HUES64 (cell line): ENCODE results near the gene TRAP1.

Source experiments
- H3K27ac ChIP-seq: 2 replicates; pipeline ENCODE4 v1.7.0; 2013; ENCODE audit warnings: low read depth, low read length, inconsistent platforms
- H3K27me3 ChIP-seq: 2 replicates; pipeline ENCODE4 v1.6.1; 2013; ENCODE audit warnings: mild to moderate bottlenecking, low read length; ENCODE audit not compliant: insufficient read depth
- H3K36me3 ChIP-seq: 2 replicates; pipeline ENCODE4 v1.6.1; 2013; ENCODE audit warnings: mild to moderate bottlenecking, low read length; ENCODE audit not compliant: insufficient read depth
- H3K4me1 ChIP-seq: 2 replicates; pipeline ENCODE4 v1.6.1; 2013; ENCODE audit warnings: mild to moderate bottlenecking, low read length, moderate library complexity; ENCODE audit not compliant: insufficient read depth
- H3K4me3 ChIP-seq: 2 replicates; pipeline ENCODE4 v1.5.1; 2013; ENCODE audit warnings: mild to moderate bottlenecking, low read length, moderate library complexity
- H3K9ac ChIP-seq: 2 replicates; pipeline ENCODE4 v1.6.1; 2013; ENCODE audit warnings: mild to moderate bottlenecking, low read depth, low read length
- H3K9me3 ChIP-seq: 2 replicates; pipeline ENCODE4 v1.6.1; 2013; ENCODE audit warnings: low read depth, low read length; ENCODE audit not compliant: insufficient read depth
- WGBS: fragments of 150-250, 120-280 bp; methylation state at CpG from one replicate; pipeline ENCODE4 v1.1.7; 2013; ENCODE audit warnings: missing lambda C conversion rate; 5-methylcytosine and 5-hydroxymethylcytosine counted together

Gene TRAP1

DNA sequence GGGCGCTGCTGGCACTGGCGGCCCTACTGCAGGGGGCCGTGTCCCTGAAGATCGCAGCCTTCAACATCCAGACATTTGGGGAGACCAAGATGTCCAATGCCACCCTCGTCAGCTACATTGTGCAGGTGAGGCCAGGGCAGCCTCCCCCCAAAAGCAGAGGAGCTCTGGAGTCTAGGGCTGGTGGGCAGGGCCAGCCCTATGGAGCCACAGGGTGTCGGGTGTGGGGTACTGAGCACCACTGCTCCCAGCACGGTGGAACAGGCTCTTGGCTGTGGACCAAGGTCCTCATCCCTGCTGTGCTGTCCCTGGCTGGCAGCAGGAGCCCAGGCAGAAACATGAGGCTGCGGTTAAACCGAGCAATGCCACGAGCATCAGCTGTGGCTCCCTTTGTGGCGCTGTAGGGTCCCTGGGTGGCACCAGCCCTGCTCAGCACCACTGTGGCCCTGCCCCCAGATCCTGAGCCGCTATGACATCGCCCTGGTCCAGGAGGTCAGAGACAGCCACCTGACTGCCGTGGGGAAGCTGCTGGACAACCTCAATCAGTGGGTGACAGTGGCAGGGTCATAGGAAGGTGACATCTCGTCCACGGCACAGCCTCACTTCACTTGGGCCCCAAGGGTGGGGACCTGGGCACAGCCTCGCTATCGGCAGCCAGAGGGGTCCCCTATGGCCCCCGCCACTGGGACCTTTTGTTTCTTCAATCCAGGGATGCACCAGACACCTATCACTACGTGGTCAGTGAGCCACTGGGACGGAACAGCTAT lies 61.7 kb downstream of the TRAP1 start:
- WGBS = 95% methylated on average over 21 of the region's 21 CpGs
- Histone ChIP-seq H3K9me3 (no peaks in the 10 kb centered on the region), H3K4me1 (peaks cover 3% of the 10 kb centered on the region; the same call in 1 of the 2 replicates), H3K36me3 (peaks cover 71% of the 10 kb centered on the region), H3K4me3 (no peak overlapping the region), H3K27me3 (no peaks in the 10 kb centered on the region), H3K9ac (no peak overlapping the region), H3K27ac (no peak overlapping the region)

- Histone ChIP-seq H3K4me3 (no peak overlapping the region), H3K36me3 (peaks cover 65% of the 10 kb centered on the region), H3K27me3 (no peaks in the 10 kb centered on the region), H3K27ac (peak overlapping the region; percentile 20; the same call in 1 of the 2 replicates), H3K9me3 (no peaks in the 10 kb centered on the region), H3K4me1 (peaks cover 3% of the 10 kb centered on the region; the same call in 1 of the 2 replicates), H3K9ac (no peak overlapping the region)
- 92% methylated on average over 12 of the region's 12 CpGs for WGBS
Observed at GRCh38 chr16:3655030-3655395, 62.3 kb downstream of the TRAP1 start.

- peaks cover 60% of the 10 kb centered on the region for H3K36me3 ChIP-seq
- H3K4me3 ChIP-seq = no peak within 1 kb of the TSS
- no peaks in the 10 kb centered on the region for H3K9me3 ChIP-seq
- H3K27ac ChIP-seq = peak within 1 kb of the TSS; percentile 20; the same call in 1 of the 2 replicates
- no peak within 1 kb of the TSS for H3K9ac ChIP-seq
- peaks cover 3% of the 10 kb centered on the region; the same call in 1 of the 2 replicates for H3K4me1 ChIP-seq
- 72% methylated on average over 14 of the region's 14 CpGs for WGBS
- no peaks in the 10 kb centered on the region for H3K27me3 ChIP-seq
Observed at GRCh38 chr16:3654249-3654991, 62.9 kb downstream of the TRAP1 start, which contains the start of gene DNASE1. Gene DNASE1, plus strand, starts transcription at chr16:3654691. Its CDS starts 683 bp downstream, at chr16:3655374.

DNA sequence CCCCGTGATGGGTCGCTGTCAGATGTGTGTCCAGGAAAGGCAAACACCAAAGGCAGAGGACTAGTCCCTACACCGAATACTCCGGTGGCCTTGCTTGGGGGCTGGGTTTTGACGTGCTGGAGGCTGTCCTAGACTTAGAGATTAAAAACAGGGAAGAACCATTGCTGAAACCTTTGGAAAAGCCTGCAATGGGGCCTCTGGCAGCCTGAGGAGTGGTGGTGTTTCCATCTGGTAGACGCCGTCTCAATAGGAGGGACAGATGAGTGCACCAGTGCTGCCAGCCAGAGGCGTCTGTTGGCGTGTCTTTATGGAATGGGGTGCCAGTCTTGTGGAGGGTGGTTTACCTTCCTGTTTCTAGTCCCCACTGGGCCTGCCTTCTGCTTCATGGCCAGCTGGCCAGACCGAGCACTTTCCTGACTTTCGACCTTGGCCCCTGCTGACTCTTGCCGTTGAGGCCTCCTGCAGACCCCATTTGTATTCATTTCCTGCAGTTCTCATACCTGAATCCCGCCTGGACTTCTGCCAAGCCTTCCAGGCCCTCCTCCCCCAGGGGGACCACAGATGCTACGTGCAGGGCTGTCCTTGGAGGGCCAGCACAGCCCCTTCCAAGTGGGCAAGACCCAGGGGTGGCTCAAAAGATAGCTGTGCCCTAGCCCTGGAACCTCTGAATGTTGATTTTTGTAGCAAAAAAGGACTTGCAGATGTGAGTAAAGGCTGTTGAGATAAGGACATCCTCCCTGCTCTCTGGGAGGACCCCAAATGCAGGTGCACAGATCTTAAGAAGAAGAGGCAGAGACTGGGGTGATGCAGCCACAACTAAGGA lies 64.7 kb downstream of the TRAP1 start:
- no peaks in the 10 kb centered on the region for H3K9me3 ChIP-seq
- peaks cover 41% of the 10 kb centered on the region for H3K36me3 ChIP-seq
- no peaks in the 10 kb centered on the region for H3K27me3 ChIP-seq
- H3K9ac ChIP-seq = no peak overlapping the region
- 0 out of 2 replicates have a peak overlapping the region, but pooled peaks have one; percentile 0 for H3K27ac ChIP-seq
- H3K4me1 ChIP-seq = peaks cover 3% of the 10 kb centered on the region; the same call in 1 of the 2 replicates
- H3K4me3 ChIP-seq = no peak overlapping the region
- WGBS = 76% methylated on average over 14 of the region's 14 CpGs

DNA sequence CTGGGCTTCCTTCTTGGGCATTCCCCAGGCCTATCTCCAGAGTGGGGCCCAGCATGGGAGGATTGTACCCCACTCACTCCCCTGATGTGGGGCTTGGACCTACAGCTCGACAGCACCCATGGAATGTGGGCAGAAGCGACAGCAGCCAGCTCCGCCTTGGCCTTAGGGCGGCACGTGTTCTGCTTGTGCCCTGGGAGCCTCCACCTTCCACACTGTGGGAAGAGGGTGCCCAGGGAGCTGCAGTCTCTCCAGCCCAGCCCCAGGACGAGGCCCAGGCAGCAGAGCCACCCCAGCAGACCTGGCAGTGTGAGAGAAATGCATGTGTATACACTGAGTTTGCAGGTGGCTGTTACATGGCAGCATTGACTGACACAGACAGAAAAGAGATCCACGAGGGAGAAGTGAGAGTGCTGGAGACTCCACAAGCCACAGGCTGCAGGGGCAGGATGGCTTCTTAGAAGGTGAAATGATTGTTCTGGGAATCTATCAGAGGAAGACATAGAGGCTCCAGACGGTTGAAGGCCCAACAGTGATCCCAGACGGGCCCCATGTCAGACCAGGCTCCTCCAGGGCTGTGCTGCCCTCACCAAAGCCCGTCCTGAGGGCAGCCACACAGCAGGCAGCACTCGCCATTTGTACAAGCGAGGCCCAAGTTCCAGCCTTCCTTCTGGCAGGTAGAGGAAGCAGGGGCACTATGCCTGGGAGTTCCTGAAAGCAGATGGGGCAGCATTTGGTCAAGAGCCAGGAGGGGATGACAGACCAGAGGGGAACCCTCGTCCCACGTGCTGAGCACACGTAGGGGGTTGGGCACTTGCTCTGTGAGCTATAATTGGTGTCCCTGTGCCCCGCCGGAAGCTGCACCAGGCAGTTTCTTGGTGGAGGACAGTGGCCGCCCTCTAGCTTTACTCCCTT lies 65.6 kb downstream of the TRAP1 start:
- Histone ChIP-seq H3K27me3 (no peaks in the 10 kb centered on the region), H3K4me3 (no peak overlapping the region), H3K9me3 (no peaks in the 10 kb centered on the region), H3K27ac (no peak overlapping the region), H3K36me3 (peaks cover 33% of the 10 kb centered on the region), H3K4me1 (peaks cover 5% of the 10 kb centered on the region; the same call in 1 of the 2 replicates), H3K9ac (no peak overlapping the region)
- 86% methylated on average over 18 of the region's 18 CpGs for WGBS

DNA sequence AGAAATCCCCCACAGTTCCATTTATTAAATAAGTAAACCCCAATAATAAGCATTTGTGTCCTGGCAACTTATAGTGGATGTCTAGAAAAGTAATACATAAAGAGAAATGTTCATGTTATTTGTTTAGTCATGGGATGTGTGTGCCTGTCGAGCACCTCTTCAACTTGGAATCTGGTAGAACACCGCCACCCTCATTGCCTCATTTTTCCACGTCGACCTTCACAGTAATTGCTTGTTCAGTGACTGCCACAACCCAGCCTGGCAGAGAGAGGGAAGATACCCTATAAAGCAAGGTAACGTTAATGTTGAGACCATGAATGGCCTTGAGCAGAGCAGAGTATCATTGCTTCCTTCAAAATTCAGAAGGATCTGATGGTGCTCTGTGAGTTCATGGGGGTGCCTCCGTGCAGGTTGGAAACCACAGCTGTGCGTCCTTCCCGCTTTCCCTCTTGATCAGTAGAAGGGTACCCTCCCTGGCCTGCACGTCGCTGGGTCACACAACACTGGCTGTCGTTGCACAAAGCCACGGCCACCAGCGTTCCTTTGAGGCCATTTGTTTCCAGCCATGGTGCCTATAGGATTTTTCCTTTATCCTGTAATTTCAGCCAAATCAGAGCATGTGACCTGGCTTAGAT lies 66.6 kb downstream of the TRAP1 start:
- no peaks in the 10 kb centered on the region for H3K9me3 ChIP-seq

DNA sequence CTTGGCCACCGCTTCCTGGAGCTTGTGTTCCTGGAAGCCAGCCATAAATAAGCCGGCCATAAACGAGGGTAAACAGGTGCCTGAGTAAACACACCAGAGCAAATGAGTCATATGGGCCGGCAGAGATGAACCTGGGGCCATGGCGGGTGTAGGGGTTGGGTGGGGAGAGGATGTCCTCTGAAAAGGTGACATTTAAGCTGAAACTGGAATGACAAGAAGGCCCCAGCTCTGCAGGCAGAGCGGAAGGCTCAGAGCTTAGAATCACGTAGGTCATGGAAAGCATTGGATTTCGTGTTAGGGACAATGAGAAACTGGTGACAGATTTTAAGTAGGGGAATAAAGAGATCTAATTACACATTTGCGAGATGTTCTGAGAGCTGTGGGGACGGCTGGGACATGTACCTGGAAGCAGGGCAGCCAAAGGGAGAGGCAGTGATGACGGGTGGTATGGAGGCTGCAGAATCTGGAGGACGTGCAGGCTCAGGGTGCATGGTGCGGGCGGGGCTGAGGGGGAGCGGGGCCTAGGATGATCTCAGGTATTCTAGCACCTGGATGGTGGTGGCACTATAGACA lies 70.9 kb downstream of the TRAP1 start:
- no peak overlapping the region for H3K4me3 ChIP-seq
- WGBS = 85% methylated on average over 15 of the region's 15 CpGs
- peak overlapping the region; percentile 53; the same call in 1 of the 2 replicates for H3K9ac ChIP-seq
- peaks cover 27% of the 10 kb centered on the region for H3K4me1 ChIP-seq
- H3K27me3 ChIP-seq = no peaks in the 10 kb centered on the region
- no peaks in the 10 kb centered on the region for H3K36me3 ChIP-seq
- H3K27ac ChIP-seq = peak overlapping the region; percentile 84
- H3K9me3 ChIP-seq = no peaks in the 10 kb centered on the region

More for the DNA sequence above, 66.6 kb downstream of the TRAP1 start:
- 95% methylated on average over 13 of the region's 13 CpGs for WGBS
- H3K27me3 ChIP-seq = no peaks in the 10 kb centered on the region
- no peak overlapping the region for H3K27ac ChIP-seq
- H3K4me3 ChIP-seq = no peak overlapping the region
- peaks cover 15% of the 10 kb centered on the region for H3K4me1 ChIP-seq
- no peak overlapping the region for H3K9ac ChIP-seq
- peaks cover 26% of the 10 kb centered on the region for H3K36me3 ChIP-seq

DNA sequence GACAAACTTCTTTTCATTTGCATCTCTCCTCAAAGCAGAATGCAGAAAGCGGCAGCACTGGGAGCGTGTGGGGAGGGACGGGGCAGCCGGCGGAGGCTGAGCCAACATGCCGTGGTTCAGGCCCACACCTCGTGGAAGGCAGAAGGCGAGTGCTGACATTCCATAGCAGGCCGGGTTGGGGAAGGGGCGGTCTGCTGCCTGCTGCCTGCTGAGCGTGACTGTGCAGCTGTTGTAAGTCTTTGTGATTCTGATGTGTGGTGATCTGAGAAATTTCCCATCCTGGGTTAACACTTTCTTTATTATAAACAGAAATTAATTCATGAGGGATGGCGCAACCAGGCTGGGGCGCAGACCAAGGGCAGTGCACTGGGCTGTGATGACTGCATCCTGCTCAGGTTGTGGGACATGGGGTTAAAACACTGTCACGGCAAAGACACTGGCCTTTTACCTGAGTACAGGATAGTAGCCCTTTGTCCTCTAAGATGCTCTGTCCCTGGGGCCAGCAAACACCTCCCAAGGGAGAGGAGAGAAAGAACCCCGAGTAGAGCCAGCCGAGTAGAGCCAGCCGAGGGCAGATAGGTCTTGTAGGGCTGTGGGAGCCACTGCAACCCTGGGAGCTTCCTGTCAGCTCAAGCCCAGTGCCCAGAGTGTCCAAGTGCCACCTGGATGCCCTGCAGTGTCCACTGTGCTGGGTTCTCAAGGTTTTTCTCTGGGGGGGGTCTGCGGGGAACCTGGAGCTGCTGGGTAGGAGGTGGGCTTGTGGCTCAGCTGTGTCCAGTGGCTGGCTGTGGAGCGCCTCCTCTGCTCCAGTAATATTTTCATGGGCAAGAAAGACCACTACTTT lies 71.6 kb downstream of the TRAP1 start:
- peak overlapping the region; percentile 84 for H3K27ac ChIP-seq
- 35% methylated on average over 19 of the region's 19 CpGs for WGBS
- no peaks in the 10 kb centered on the region for H3K9me3 ChIP-seq
- no peaks in the 10 kb centered on the region for H3K36me3 ChIP-seq
- no peak overlapping the region for H3K4me3 ChIP-seq
- peak overlapping the region; percentile 53 for H3K9ac ChIP-seq
- peaks cover 28% of the 10 kb centered on the region for H3K4me1 ChIP-seq
- no peaks in the 10 kb centered on the region for H3K27me3 ChIP-seq

GRCh38 chr16:3645108-3645503 lies 72.2 kb downstream of the TRAP1 start:
- Histone ChIP-seq H3K4me3 (no peak overlapping the region), H3K27ac (peak overlapping the region; percentile 84), H3K9me3 (no peaks in the 10 kb centered on the region), H3K27me3 (no peaks in the 10 kb centered on the region), H3K36me3 (no peaks in the 10 kb centered on the region), H3K4me1 (peaks cover 34% of the 10 kb centered on the region), H3K9ac (peak overlapping the region; percentile 15)
- WGBS = 35% methylated on average over 6 of the region's 6 CpGs
